Subcutaneous adipose tissue (tissue), 4 donors: ENCODE results near the gene CREB3L1. TPM values are rescaled to one million over a fixed set of nuclear protein-coding genes. Genes with fewer than 3 reads are reported as not detected.

Experiments used
- total RNA-seq, 4 donors: library from RNA; depleted of rRNA; stranded (reverse); fragments of >200 nt; gene quantifications; one replicate each; pipeline ENCODE4 v1.1.0, GENCODE V29; 2016
- TF ChIP-seq, protein P1 (sequence below): fragments of 450-650 bp; IDR thresholded peaks from one replicate; pipeline ENCODE4 v1.5.1; 2016; ENCODE audit warnings: low read depth, mild to moderate bottlenecking, control low read depth, antibody characterized with exemption, moderate library complexity

Gene CREB3L1
- total RNA-seq, 4 donors from 2014 or later, result 0.44 to 4.9 (median 2.5) TPM

DNA sequence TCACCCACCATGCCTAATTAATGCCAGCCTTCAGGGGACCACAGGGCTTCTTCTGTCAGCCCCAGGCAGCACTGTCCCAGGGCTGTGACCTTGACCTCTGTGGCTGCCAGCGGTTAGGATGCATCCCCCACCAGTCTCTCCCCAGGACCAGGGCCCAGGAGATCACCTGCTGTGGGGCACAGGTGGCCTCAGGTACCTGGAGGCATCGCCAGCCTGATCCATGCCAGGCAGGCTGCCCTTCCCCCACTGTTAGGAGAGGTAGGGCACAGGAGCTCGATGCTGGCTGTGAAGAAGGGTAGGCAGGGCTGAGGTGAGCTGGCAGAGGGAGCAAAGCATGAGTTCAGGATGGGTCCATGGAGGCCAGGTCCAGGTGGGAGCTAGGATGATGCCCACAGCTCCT lies 87.3 kb downstream of the CREB3L1 start:
- TF ChIP-seq, protein P1, sequence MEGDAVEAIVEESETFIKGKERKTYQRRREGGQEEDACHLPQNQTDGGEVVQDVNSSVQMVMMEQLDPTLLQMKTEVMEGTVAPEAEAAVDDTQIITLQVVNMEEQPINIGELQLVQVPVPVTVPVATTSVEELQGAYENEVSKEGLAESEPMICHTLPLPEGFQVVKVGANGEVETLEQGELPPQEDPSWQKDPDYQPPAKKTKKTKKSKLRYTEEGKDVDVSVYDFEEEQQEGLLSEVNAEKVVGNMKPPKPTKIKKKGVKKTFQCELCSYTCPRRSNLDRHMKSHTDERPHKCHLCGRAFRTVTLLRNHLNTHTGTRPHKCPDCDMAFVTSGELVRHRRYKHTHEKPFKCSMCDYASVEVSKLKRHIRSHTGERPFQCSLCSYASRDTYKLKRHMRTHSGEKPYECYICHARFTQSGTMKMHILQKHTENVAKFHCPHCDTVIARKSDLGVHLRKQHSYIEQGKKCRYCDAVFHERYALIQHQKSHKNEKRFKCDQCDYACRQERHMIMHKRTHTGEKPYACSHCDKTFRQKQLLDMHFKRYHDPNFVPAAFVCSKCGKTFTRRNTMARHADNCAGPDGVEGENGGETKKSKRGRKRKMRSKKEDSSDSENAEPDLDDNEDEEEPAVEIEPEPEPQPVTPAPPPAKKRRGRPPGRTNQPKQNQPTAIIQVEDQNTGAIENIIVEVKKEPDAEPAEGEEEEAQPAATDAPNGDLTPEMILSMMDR, result no peak

DNA sequence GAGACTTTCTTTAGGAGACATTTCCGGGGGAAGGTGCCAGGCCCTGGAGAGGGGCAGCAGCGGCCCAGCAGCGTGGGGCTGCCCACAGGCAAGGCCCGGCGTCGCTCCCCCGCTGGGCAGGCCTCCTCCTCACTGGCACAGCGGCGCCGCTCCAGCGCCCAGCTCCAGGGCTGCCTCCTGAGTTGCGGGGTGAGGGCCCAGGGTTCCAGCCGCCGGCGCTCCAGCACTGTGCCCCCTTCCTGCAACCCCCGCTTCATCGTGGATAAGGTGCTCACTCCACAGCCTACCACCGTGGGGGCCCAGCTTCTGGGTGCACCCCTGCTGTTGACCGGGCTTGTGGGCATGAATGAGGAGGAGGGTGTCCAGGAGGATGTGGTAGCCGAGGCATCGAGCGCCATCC lies 88.8 kb downstream of the CREB3L1 start:
- TF ChIP-seq, protein P1, result no peak

DNA sequence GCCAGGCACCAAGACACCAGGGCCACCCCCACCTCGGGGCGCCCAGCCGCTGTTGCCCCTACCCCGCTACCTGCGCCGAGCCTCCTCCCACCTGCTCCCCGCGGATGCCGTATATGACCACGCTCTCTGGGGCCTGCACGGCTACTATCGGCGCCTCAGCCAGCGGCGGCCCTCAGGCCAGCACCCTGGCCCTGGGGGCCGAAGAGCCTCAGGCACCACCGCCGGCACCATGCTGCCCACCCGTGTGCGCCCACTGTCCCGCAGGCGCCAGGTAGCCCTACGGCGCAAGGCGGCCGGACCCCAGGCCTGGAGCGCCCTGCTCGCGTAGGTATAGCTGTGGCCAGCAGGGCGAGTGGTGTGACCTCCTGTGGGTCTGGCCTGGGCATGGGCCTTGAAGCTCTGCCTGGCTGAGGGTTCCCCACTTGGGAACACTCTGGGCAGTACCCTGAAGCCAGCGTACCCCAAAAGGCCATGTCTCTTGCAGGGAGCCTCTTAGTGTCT lies 89.2 kb downstream of the CREB3L1 start:
- TF ChIP-seq, protein P1, result no peak

DNA sequence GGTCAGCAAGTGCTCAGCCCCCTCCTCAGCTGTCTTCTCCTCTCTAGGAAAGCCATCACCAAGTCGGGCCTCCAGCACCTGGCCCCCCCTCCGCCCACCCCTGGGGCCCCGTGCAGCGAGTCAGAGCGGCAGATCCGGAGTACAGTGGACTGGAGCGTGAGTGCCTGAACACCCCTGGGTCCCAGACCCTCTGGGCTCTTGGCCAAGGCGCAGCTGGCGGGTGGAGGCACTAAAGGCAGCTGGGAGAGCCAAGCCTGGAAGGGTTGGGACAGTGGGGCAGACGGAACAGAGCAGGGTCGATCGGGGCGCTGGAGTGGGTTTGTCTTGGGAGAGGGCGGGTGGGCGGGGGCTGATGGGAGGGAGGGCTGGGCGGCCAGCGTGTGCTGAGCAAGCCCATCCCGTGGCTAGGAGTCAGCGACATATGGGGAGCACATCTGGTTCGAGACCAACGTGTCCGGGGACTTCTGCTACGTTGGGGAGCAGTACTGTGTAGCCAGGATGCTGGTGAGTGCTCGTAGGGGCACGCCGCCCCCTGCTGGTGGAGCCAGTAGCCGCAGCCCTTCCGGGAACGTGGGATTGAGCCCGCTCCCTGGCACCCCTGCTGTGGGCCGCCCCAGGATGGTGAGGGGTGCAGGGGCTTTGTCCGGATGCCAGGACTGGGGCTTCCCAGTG lies 89.9 kb downstream of the CREB3L1 start:
- TF ChIP-seq, protein P1, result no peak

DNA sequence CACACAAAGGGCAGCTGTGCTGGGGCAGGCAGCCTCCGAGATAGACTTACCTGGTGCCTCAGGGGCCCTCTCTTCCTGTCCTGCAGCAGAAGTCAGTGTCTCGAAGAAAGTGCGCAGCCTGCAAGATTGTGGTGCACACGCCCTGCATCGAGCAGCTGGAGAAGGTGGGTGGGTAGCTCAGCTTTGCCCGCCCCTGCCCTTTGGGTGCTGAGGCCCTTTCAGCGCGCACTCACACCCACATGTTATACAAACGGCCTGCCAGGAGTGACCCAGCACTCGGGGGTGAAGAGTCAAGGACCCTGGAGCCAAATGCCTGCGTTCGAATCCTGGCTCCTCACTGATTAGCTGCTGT lies 90.4 kb downstream of the CREB3L1 start:
- TF ChIP-seq, protein P1, result no peak

DNA sequence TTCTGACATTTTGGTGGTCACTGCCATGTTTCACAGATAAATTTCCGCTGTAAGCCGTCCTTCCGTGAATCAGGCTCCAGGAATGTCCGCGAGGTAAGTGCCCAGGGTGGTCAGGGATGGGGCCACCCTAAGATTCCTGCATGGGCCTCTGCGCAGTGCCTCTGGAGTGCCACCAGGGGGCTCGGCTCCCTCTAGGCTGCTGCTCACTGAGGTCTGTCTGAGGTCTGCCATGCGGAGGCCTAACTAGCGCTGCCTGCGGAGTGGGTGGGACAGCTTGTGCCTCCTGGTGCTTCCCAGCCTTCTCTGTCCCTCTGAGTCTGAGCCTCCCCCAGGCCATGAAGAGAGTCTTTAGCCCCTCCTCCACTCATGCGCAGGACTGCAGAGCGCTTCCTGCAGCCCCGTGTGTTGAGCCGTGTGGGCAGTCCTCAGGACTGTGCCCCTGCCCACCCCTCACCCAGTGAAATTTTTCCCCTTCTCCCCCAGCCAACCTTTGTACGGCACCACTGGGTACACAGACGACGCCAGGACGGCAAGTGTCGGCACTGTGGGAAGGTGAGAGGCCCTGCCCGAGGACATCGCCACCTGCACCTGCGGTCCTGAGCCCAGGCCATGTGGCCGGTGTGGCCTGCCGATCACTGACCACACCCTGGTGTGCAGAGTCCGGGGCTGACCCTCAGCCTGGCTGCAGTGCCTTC lies 92.1 kb downstream of the CREB3L1 start:
- TF ChIP-seq, protein P1, result no peak

DNA sequence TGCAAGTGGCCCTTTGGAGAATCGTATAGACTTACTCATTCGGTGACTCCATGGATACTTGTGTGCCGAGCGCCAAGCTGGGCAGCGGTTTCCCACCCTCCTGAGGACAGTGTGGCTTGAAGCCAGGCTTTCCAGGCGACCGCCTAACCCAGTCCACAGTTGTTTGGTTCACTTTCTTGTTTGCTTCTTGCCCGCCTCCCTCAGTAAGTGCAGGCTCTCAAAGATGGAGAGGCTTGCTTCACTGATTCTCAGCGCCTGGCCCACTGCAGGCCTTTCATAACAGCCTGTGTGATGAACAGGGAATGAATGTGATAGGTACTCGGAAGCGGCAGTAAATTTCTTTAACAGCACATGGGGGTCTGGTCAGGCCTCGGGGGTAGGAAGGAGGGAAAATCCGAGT lies 92.8 kb downstream of the CREB3L1 start:
- TF ChIP-seq, protein P1, result no peak
